ENCODE measurements around the gene PDSS2.
"Not testable (repeated sequence)": the region's sequence is repeated elsewhere in the genome, so short reads cannot be mapped to it uniquely, and the experiment has no call there.

The PDSS2 gene

GRCh38 chr6:107314531-107314939, 144.8 kb downstream of the PDSS2 start:
- Histone ChIP-seq H3K27ac (ENCODE audit: low read length) (no peak overlapping the region), H3K9me3 (ENCODE audit: insufficient read depth, low read length, severe bottlenecking) (no peaks in the 10 kb centered on the region), H3K79me2 (ENCODE audit: insufficient read depth, low read length) (no peaks in the 10 kb centered on the region), H3K9ac (ENCODE audit: low read depth, low read length) (no peak overlapping the region), H3K4me3 (ENCODE audit: low read depth in 1 of 2, low read length in 2 of 2) (no peak overlapping the region), H3K4me1 (ENCODE audit: insufficient read depth, low read length) (no peaks in the 10 kb centered on the region), H3K36me3 (ENCODE audit: insufficient read depth, low read length) (no peaks in the 10 kb centered on the region), H2AFZ (ENCODE audit: low read depth, low read length) (no peak overlapping the region), H3K4me2 (ENCODE audit: insufficient read depth, low read length) (no peak overlapping the region), H3K27me3 (ENCODE audit: insufficient read depth, low read length, poor library complexity) (no peaks in the 10 kb centered on the region), H4K20me1 (ENCODE audit: insufficient read depth, low read length) (no peaks in the 10 kb centered on the region)
- DNase-seq, result no peak
- TF ChIP-seq CTCF (IDR thresholded peaks at IDR 0.05; ENCODE audit: borderline replicate concordance, extremely low read depth, low read length, poor library complexity, severe bottlenecking) (no peak), EZH2 (IDR thresholded peaks at IDR 0.05; ENCODE audit: borderline replicate concordance, low read depth, low read length, severe bottlenecking) (no peak)
- ATAC-seq (ENCODE audit: insufficient read depth, low read depth), result no peak

DNA sequence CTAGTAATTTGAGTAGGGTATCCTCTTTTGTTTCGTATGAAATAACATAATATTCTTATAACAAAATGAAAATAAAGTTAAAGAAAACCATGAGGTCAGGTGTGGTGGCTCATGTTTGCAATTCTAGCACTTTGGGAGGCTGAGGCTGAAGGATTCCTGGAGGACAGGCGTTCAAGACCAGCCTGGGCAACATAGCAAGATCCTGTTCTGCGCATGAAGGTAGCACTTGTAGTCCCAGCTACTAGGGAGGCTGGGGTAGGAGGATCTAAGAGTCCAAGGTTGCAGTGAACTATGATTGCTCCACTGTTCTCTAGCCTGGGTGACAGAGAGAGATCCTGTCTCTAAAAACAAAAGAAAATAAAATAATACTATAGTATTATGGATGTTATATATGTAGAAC, 145.6 kb downstream of the PDSS2 start:
- no peak overlapping the region for H2AFZ ChIP-seq (ENCODE audit: low read depth, low read length)
- no peaks in the 10 kb centered on the region for H3K79me2 ChIP-seq (ENCODE audit: insufficient read depth, low read length)
- TF ChIP-seq EZH2 (IDR thresholded peaks at IDR 0.05; ENCODE audit: borderline replicate concordance, low read depth, low read length, severe bottlenecking), result no peak
- TF ChIP-seq CTCF (IDR thresholded peaks at IDR 0.05; ENCODE audit: borderline replicate concordance, extremely low read depth, low read length, poor library complexity, severe bottlenecking), result no peak
- H3K9me3 ChIP-seq (ENCODE audit: insufficient read depth, low read length, severe bottlenecking), result no peaks in the 10 kb centered on the region
- H3K27ac ChIP-seq (ENCODE audit: low read length), result no peak overlapping the region
- no peaks in the 10 kb centered on the region for H3K4me1 ChIP-seq (ENCODE audit: insufficient read depth, low read length)
- no peaks in the 10 kb centered on the region; the same call in 1 of the 2 replicates for H4K20me1 ChIP-seq (ENCODE audit: insufficient read depth, low read length)
- no peak overlapping the region for H3K4me2 ChIP-seq (ENCODE audit: insufficient read depth, low read length)
- ATAC-seq (ENCODE audit: insufficient read depth, low read depth) (no peak), DNase-seq (no peak)
- no peaks in the 10 kb centered on the region for H3K27me3 ChIP-seq (ENCODE audit: insufficient read depth, low read length, poor library complexity)
- no peak overlapping the region for H3K4me3 ChIP-seq (ENCODE audit: low read depth in 1 of 2, low read length in 2 of 2)
- no peaks in the 10 kb centered on the region for H3K36me3 ChIP-seq (ENCODE audit: insufficient read depth, low read length)
- H3K9ac ChIP-seq (ENCODE audit: low read depth, low read length), result no peak overlapping the region

- no peak overlapping the region for H3K4me2 ChIP-seq (ENCODE audit: insufficient read depth, low read length)
- no peak overlapping the region for H3K9ac ChIP-seq (ENCODE audit: low read depth, low read length)
- ATAC-seq (ENCODE audit: insufficient read depth, low read depth) (no peak), DNase-seq (no peak)
- H3K79me2 ChIP-seq (ENCODE audit: insufficient read depth, low read length), result peaks cover 3% of the 10 kb centered on the region; the same call in 1 of the 2 replicates
- H3K27ac ChIP-seq (ENCODE audit: low read length), result no peak overlapping the region
- H3K27me3 ChIP-seq (ENCODE audit: insufficient read depth, low read length, poor library complexity), result no peaks in the 10 kb centered on the region
- H4K20me1 ChIP-seq (ENCODE audit: insufficient read depth, low read length), result no peaks in the 10 kb centered on the region; the same call in 1 of the 2 replicates
- no peaks in the 10 kb centered on the region for H3K36me3 ChIP-seq (ENCODE audit: insufficient read depth, low read length)
- no peaks in the 10 kb centered on the region for H3K9me3 ChIP-seq (ENCODE audit: insufficient read depth, low read length, severe bottlenecking)
- H3K4me3 ChIP-seq (ENCODE audit: low read depth in 1 of 2, low read length in 2 of 2), result no peak overlapping the region
- no peaks in the 10 kb centered on the region for H3K4me1 ChIP-seq (ENCODE audit: insufficient read depth, low read length)
- TF ChIP-seq CTCF (IDR thresholded peaks at IDR 0.05; ENCODE audit: borderline replicate concordance, extremely low read depth, low read length, poor library complexity, severe bottlenecking) (no peak), EZH2 (IDR thresholded peaks at IDR 0.05; ENCODE audit: borderline replicate concordance, low read depth, low read length, severe bottlenecking) (no peak)
- no peak overlapping the region for H2AFZ ChIP-seq (ENCODE audit: low read depth, low read length)
Observed at GRCh38 chr6:107310362-107310761, 149.0 kb downstream of the PDSS2 start.

DNA sequence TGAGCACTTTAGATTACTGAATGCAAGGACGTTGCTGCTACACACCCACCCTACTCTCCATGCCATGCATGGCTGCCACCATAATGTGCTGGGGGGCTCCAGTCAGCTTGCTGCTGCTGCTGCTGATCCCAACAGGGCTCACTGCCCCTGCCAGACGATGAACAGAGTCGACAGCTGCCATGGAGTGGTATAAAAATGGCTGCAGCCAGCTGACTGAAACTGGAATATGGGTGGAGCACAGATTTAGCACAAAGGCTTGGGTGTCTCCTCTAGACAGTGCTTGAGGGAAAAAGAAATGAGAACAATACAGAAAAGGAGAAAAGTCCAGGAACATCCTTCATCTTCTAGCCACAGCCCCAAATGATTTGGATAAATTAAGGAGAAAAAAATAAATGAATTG, 150.7 kb downstream of the PDSS2 start:
- Histone ChIP-seq H4K20me1 (ENCODE audit: insufficient read depth, low read length) (no peaks in the 10 kb centered on the region; the same call in 1 of the 2 replicates), H3K4me2 (ENCODE audit: insufficient read depth, low read length) (no peak overlapping the region), H3K9me3 (ENCODE audit: insufficient read depth, low read length, severe bottlenecking) (no peaks in the 10 kb centered on the region), H3K4me3 (ENCODE audit: low read depth in 1 of 2, low read length in 2 of 2) (no peak overlapping the region), H3K27me3 (ENCODE audit: insufficient read depth, low read length, poor library complexity) (no peaks in the 10 kb centered on the region), H2AFZ (ENCODE audit: low read depth, low read length) (no peak overlapping the region), H3K36me3 (ENCODE audit: insufficient read depth, low read length) (no peaks in the 10 kb centered on the region), H3K79me2 (ENCODE audit: insufficient read depth, low read length) (peaks cover 3% of the 10 kb centered on the region; the same call in 1 of the 2 replicates), H3K27ac (ENCODE audit: low read length) (no peak overlapping the region), H3K4me1 (ENCODE audit: insufficient read depth, low read length) (no peaks in the 10 kb centered on the region), H3K9ac (ENCODE audit: low read depth, low read length) (no peak overlapping the region)
- TF ChIP-seq CTCF (IDR thresholded peaks at IDR 0.05; ENCODE audit: borderline replicate concordance, extremely low read depth, low read length, poor library complexity, severe bottlenecking) (no peak), EZH2 (IDR thresholded peaks at IDR 0.05; ENCODE audit: borderline replicate concordance, low read depth, low read length, severe bottlenecking) (no peak)
- DNase-seq (no peak), ATAC-seq (ENCODE audit: insufficient read depth, low read depth) (no peak)

- H3K36me3 ChIP-seq (ENCODE audit: insufficient read depth, low read length); DNase-seq: not testable (repeated sequence)
Observed at GRCh38 chr6:107305994-107306393, 153.4 kb downstream of the PDSS2 start.

More at GRCh38 chr6:107305994-107306393, 153.4 kb downstream of the PDSS2 start:
- not testable (repeated sequence) for ATAC-seq (ENCODE audit: insufficient read depth, low read depth); H3K4me2 ChIP-seq (ENCODE audit: insufficient read depth, low read length); H3K27ac ChIP-seq (ENCODE audit: low read length); H3K9ac ChIP-seq (ENCODE audit: low read depth, low read length); H3K9me3 ChIP-seq (ENCODE audit: insufficient read depth, low read length, severe bottlenecking); H4K20me1 ChIP-seq (ENCODE audit: insufficient read depth, low read length); H3K4me3 ChIP-seq (ENCODE audit: low read depth in 1 of 2, low read length in 2 of 2); H3K79me2 ChIP-seq (ENCODE audit: insufficient read depth, low read length); H3K27me3 ChIP-seq (ENCODE audit: insufficient read depth, low read length, poor library complexity); H3K4me1 ChIP-seq (ENCODE audit: insufficient read depth, low read length); H2AFZ ChIP-seq (ENCODE audit: low read depth, low read length)
